ELR (cell line): ENCODE measurements around the gene PATJ.
A peak's percentile ranks its signal among the peaks of the same experiment; 100 is the strongest.
"Not testable (repeated sequence)": the region's sequence is repeated elsewhere in the genome, so short reads cannot be mapped to it uniquely, and the experiment has no call there.

Experiments used
- DNase-seq: peaks from one replicate; pipeline ENCODE4 v3.0.0-alpha.2; 2015; ENCODE audit warnings: low read depth

PATJ gene

DNA sequence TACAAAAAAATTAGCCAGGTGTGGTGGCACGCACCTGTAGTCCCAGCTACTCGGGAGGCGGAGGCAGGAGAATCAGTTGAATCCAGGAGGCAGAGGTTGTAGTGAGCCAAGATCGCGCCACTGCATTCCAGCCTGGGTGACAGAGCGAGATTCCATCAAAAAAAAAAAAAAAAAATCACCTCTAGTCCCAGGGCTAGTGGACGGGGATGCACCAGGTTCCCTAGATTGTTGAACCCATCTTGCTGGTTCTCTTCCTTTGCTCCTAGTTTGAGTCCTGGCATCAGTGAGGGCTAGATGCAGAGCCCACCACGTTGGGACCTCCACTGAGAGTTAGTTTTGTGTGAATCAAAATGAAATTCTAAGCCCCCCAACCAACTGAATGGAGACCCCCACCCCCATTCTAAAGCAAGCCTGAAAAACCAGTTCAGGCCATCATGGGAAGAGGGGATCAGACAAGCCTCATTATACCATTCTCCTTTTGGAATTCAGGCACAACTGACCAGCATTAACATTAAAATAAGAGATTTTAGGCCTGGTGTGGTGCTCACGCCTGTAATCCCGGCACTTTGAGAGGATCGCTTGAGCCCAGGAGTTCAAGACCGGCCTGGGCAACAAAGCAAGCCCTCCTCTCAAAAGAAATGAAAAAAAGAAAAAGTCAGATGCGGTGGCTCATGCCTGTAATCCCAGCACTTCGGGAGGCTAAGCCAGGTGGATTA, 434.5 kb downstream of the PATJ start:
- DNase-seq, result no peak

DNA sequence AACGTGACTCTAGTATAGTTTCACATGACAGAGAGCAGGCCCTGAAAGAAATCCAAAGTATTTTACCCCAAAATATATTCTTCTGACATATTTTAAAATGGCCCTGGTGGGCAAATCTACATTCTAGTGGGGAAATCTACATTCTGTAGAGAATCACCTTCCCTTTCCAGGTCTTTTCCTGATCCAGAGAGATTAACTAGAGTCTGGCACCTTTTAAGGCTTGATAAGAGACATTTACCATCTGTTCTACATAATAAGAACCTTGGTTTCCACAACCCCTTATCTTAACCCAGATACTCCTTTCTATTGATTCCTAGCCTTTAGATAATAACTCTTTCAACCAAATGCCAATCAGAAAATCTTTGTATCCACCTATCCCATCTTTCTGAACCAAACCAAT, 435.3 kb downstream of the PATJ start:
- DNase-seq, result no peak

DNA sequence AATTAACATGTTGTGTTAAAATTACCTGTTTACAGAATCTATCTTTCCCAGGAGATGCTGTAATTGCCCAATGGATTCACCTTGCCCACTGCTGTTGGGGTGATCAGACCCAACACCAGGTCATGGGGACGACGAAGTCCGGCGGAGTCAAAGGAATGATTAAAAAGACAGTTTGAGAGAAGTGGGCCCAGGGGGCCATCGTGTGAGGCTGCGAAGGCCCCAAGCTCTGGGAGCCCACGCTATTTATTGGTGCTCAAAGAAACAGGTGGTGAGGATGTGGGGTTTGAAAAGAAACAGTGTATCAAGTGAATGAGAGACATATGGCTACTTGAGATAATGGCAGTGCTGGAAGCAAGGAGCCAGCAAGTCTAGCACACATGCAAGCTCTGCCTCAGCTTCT, 436.1 kb downstream of the PATJ start:
- no peak for DNase-seq

DNA sequence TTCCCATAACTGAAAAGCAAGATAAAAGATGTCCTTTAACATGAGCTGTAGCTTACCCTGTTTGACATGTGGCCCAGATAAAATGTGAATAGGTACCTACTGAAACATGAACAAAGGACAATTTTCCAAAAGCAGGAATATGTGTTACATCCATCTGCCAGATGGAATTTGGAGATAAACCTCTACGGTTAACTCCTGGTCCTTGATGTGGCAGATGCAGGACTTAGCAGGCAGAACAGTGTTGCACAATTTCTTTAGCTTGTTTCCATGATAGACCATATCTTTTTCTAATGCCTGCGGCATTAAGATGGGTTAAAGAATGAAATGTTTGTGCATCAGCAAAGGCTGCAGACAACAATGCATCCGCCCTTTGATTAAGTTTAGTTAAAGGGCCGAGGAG, 437.8 kb downstream of the PATJ start:
- not testable (repeated sequence) for DNase-seq

DNA sequence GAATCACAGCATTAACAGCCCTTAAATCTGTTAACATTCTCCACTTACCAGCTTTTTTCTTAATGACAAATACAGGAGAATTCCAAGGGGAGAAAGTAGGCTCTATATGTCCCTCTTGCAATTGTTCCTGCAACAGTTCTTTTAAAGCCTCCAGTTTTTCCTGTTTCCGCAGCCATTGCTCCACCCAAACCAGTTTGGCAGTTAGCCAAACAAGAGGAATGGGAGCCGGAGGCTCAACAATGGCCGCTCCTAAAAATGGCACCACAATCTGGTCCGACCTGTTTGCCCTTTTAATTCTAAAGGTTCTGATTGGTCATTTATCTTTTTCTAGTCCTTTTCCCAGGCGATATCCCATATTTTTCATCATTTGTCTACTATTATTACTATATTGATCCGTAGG, 438.4 kb downstream of the PATJ start:
- DNase-seq, result no peak

DNA sequence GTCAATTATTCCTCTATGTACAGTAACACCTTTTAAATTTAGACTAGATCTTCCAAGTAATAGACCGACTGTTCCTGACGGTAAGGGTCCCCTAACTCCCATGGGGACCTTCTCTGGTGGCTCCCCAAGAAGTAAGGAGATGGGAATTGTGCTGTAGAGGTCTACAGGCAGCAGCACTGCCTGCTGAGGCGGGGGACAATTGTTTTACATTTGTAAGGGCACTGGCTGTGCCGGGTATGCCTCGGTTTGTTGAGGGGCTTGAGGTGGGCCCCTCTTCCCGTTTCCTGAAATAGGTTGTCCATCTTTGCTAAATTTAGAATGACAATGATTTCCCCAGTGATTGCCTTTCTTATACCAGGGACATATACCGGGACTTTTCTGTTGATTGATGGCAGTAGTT, 439.3 kb downstream of the PATJ start:
- no peak for DNase-seq

DNA sequence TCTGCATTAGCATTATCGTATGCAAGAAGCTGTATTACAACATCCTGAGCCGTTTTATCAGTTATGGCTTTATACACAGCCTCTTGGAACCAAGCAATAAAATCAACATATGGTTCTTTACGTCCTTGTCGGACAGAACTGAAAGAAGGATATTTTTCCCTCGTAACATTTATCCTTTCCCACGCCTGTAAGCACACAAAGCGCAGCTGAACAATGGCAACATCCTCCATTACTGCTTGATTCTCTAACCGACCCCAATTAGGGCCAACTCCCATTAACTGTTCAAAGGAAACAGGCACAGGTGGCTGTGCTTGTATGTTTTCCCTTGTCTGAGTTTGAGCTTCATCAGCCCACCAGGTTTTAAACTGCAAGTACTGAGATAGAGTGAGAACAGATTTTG, 439.9 kb downstream of the PATJ start:
- DNase-seq, result not testable (repeated sequence)

DNA sequence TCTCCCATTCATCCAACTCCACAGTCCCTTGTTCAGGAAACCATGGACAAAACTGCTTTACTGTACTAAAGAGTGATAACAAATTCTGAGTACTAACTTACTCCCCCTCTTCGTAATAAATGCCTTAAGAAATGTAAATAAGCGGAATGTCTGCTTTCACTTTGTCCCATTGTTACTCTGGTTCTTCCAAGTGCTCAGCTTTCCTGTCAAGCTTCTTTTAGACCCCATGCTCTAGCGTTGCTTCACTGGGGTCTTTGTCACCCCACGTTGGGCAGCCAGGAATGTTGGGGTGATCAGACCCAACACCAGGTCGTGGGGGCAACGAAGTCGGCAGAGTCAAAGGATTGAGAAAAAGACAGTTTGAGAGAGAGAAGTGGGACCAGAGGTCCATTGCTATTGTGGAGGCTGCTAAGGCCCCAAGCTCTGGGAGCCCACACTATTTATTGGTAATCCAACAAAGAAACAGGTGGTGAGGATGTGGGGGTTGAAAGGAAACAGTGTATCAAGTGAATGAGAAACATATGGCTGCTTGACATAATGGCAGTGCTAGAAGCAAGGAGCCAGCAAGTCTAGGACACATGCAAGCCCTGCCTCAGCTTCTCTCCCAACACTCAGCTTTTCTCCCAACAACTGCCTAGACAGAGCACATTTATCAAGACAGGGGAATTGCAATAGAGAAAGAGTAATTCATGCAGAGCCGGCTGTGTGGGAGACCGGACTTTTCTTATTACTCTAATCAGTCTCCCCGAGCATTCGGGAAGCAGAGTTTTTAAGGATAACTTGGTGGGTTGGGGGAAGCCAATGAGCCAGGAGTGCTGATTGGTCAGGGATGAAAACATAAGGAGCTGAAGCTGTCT, 441.1 kb downstream of the PATJ start:
- not testable (repeated sequence) for DNase-seq

DNA sequence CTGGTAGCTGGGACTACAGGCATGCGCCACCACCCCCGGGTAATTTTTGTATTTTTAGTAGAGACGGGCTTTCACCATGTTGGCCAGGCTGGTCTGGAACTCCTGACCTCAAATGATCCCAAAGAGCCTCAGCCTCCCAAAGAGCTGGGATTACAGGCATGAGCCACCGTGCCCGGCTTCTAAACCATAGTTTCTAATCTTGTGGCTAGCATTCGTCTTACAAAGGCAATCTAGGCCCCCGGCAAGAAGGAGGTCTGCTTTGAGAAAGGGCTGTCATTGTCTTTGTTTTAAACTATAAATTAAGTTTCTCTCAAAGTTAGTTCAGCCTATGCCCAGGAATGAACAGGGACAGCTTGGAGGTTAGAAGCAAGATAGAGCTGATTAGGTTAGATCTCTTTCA, 442.1 kb downstream of the PATJ start:
- no peak for DNase-seq

DNA sequence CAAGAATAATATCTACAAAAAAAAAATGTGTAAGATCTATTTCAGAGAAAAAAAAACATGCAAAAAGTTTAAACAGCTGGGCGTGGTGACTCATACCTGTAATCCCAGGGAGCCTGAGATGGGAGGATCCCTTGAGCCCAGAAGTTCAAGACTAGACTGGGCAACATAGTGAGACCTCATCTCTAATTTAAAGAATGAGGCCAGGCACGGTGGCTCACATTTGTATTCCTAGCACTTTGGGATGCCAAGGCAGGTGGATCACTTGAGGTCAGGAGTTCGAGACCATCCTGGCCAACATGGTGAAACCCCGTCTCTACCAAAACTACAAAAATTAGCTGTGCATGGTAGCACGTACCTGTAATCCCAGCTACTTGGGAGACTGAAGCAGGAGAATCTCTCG, 443.0 kb downstream of the PATJ start:
- peak; percentile 5 for DNase-seq

DNA sequence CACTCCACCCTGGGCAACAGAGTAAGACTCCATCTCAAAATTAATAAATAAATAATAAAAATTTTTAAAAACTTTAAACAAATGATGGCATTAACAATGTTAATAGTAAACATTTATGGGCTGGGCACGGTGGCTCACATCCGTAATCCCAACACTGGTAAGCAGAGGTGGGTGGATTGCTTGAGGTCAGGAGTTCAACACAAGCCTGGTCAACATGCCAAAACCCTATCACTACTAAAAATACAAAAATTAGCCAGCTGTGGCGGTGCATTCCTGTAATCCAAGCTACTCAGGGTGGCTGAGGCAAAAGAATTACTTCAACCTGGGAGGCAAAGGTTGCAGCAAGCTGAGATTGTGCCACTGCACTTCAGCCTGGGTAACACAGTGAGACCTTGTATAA, 443.4 kb downstream of the PATJ start:
- no peak for DNase-seq

DNA sequence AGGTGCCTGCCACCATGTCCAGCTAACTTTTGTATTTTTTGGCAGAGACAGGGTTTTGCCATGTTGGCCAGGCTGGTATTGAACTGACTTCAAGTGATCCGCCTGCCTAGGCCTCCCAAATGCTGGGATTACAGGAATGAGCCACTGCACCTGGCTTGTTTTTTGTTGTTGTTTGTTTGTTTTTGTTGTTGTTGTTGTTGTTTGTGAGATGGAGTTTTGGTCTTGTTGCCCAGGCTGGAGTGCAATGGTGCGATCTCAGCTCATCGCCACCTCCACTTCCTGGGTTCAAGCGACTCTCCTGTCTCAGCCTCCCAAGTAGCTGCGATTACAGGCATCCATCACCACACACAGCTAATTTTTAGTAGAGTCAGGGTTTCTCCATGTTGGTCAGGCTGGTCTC, 445.3 kb downstream of the PATJ start:
- DNase-seq, result no peak

DNA sequence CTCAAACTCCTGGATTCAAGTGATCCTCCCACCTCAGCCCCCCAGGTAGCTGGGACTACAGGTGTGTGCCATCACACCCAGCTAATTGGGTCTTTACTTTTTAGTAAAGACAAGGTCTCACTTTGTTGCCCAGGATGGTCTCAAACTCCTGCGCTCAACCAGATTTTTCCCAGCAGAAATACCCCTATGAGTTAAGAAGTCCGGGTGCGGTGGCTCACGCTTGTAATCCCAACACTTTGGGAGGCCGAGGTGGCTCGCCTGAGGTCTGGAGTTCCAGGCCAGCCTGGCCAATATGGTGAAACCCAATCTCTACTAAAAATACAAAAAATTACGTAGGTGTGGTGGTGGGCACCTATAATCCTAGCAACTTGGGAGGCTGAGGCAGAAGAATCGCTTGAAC, 445.8 kb downstream of the PATJ start:
- DNase-seq, result no peak

DNA sequence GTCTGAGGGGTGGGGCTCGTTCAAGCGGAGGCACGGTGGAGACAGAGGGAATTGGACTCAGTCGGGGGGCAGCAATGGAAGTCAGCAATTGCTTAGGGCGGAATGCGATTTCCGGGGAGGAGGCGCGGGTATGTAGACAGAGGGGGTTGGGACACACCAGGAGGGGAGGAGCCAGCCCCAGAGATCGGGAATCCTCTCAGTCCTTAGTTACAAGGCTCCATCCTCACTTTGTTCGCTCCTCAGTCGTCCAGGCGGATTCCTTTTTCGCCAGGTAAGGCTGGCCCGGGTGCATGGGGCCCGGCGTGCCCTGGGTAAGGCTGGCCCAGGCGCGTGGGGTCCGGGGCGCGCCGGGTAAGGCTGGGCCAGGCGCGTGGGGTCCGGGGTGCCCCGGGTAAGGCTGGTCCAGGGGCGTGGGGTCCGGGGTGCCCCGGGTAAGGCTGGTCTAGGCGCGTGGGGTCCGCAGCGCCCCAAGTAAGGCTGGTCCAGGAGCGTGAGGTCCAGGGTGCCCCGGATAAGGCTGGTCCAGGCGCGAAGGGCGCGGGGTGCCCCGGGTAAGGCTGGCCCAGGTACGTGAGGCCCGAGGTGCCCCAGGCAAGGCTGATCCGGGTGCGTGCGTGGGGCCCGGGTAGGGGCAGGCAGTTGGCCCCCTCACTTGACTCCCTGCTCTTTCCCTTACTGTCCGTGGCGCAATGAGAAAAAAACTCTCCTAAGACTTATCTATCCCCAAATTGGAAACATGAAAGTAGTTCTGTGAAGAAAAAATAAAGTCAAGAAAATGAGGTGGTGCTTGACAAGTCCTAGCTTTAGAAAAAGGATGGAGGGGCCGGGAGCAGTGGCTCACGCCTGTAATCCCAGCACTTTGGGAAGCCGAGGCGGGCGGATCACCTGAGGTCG, 452.6 kb downstream of the PATJ start, which contains the start of gene L1TD1:
Gene L1TD1 (plus strand): TSS at position 199 of the 894 bp plus-strand sequence. CDS start 11,780 bp downstream, outside the sequence.
- peak; percentile 3 for DNase-seq

DNA sequence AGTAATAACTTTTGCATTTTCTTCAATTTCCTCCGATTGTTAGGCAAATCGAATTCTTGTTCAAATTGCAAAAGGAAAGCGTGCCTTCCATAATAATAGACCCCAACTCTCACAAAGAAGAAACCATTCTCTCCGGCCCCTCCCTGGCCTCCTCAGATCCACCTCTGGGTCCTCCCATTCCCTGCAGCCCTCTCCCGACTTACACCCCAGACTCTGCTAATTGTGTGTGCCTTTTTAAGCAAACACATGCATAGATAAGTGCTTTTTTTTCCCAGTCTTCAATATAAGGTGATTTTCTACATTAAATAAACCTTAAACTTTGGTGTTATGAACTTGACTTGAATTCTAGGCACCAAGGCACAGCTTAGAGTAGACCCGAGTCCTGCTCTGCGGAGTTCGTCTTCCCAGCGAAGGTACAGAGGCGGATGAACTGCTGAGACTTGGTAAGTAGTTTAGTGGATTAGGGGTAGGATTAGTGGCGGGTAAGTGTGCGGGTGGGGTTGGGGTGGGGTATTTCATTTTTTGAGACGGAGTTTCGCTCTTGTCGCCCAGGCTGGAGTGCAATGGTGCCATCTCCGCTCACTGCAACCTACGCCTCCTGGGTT, 453.9 kb downstream of the PATJ start:
- DNase-seq, result no peak

DNA sequence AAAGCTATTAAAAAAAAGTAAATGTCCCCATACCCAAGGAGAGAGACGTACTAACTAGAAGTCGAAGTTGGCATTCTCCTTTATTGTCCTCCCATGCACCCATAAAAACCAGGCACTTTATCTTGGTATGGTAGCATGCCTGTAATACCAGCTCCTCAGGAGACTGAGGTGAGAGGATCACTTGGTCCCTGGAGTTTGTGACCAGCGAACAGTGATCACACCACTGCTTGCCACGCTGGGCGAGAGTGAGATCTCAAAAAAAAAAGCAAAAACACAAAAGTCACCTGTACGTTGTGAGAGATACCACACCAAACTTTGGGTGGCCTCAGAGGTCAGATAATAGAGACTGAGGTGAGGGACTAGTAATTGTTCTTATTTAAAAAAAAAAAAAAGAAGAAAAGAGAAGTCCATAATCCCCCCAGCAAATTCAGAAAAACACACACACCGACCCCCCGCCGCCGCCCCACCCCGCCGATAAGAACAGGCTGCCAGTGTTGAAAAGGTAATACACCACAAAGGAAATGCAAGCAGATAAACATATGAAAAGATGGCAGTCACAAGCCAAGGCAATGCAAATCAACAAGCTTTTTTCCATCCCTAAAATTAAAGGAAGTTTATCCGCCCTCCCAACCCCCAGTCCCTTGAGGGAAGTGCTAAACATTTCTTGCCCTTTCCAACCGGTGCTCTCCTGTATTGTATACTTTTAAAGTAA, 455.9 kb downstream of the PATJ start:
- DNase-seq, result no peak

DNA sequence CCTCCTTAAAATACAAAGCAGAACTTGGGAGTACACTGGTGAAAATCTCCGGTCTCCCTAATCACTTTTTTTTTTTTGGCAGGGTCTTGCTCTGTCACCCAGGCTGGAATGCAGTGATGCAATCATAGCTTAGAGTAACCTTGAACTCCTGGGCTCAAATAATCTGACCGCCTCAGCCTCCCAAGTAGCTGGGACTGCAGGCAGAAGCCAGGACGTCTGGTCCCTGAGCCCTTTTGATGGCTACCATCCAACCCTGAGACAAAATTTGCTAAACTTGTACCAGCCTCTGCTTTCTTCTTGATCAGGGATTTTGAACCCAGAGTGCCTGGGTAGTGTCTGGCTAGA, 456.5 kb downstream of the PATJ start:
- DNase-seq, result no peak

DNA sequence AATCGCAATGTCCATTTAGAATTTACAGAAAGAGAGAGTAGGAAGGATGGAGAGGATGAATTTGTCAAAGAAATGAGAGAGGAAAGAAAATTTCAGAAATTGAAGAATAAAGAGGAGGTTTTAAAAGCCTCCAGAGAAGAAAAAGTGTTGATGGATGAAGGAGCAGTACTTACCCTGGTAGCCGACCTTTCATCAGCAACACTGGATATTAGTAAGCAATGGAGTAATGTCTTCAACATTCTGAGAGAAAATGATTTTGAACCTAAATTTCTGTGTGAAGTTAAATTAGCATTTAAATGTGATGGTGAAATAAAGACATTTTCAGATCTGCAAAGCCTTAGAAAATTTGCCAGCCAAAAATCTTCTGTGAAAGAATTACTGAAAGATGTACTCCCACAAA, 464.9 kb downstream of the PATJ start:
- no peak for DNase-seq

DNA sequence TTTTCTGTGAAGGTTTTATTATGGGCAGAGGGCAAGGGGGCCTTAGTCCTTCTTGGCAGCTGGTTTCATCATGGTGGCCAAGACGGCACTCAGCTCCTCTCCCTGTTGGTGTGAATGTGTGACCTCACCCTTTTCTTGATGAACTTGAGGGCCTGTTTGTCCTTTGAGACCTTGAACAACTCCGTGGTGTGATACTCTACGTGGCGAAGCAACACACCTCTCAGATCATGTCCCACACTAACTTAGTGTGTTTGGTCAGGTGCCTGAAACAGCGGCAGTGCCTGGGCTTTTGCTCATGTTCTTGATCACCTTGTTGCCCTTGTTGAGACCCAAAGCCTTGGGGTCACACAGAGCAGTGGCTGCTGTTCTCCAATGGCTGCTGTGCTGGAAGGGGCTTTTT, 465.8 kb downstream of the PATJ start:
- DNase-seq, result no peak

DNA sequence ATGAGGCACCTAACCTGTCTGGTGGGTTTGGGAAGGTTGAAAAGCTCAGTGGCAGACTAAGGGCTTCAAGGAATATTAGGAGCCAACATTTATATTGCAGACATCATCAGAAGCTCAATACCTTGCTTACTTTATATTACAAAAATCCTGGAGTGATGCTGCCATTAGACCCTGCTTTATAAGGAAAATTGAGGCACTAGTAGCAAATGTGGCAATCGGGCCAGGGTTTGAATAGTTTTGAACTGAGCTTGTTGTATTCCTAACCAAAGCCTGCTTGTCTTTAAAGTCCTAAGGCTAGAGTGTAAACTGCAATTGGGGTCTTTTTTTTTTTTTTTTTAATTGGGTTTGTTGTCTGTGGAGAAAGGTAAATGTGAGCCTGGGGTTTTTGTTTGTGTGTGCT, 466.7 kb downstream of the PATJ start:
- DNase-seq, result no peak

DNA sequence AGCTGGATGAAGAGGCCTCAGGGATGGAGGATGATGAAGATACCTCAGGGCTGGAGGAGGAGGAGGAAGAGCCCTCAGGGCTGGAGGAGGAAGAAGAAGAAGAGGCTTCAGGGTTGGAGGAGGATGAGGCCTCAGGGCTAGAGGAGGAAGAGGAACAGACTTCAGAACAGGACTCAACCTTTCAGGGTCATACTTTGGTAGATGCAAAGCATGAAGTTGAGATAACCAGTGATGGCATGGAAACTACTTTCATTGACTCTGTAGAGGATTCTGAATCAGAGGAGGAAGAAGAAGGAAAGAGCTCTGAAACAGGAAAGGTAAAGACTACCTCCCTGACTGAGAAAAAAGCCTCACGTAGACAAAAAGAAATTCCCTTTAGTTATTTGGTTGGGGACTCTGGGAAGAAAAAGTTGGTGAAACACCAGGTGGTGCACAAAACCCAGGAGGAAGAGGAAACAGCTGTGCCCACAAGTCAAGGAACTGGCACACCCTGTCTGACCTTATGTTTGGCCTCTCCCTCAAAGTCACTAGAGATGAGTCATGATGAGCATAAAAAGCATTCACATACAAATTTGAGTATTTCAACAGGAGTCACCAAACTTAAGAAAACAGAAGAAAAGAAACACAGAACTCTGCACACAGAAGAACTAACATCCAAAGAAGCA, 467.8 kb downstream of the PATJ start:
- peak; percentile 50 for DNase-seq
